SW480 (cell line): Measurements from ENCODE around the gene LETMD1.
"Not testable (repeated sequence)": the region's sequence is repeated elsewhere in the genome, so short reads cannot be mapped to it uniquely, and the experiment has no call there.

ENCODE experiments used
- DNase-seq: peaks from one replicate; pipeline ENCODE4 v3.0.0-alpha.2; 2016; ENCODE audit warnings: low spot score

LETMD1 gene

GRCh38 chr12:51077930-51078329 is 29.8 kb downstream of the LETMD1 start:
- DNase-seq = no peak

DNA sequence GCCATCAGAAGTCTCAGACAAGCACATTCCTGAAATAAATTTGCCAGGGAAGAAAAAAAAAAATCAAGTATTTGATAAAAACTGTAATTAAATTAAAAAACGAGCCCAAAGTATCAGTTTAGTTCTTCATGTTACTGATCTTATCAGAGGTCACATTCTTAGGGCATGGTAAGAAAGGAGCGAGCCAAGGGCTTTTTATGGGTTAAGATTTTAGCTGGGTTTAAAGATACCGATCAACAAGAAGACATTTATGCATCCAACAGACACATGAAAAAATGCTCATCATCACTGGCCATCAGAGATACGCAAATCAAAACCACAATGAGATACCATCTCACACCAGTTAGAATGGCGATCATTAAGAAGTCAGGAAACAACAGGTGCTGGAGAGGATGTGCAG is 30.2 kb downstream of the LETMD1 start:
- not testable (repeated sequence) for DNase-seq

GRCh38 chr12:51078866-51079265 is 30.7 kb downstream of the LETMD1 start:
- not testable (repeated sequence) for DNase-seq

- no peak for DNase-seq
Observed at GRCh38 chr12:51080136-51080535, 32.0 kb downstream of the LETMD1 start.

DNA sequence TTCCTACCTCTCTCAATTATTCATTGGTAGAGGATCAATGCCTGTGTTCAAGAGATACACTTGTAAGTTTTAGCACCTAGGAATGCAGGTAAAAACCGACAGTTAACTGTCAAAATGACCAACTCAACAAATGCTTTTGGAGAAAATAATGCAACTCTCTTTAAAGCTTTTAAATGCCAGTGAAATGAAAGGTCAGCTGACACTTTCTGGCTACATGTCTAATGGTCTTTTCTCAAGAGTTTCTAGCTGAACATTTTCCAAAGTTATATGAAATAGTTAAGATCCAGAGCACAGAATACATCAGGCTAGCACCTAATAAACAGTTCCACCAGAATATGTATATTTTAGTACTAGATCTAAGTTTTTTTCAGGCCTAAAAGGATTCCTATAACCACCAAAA is 33.3 kb downstream of the LETMD1 start:
- no peak for DNase-seq

GRCh38 chr12:51082561-51083125 is 34.5 kb downstream of the LETMD1 start:
- DNase-seq = peak; percentile 48

DNA sequence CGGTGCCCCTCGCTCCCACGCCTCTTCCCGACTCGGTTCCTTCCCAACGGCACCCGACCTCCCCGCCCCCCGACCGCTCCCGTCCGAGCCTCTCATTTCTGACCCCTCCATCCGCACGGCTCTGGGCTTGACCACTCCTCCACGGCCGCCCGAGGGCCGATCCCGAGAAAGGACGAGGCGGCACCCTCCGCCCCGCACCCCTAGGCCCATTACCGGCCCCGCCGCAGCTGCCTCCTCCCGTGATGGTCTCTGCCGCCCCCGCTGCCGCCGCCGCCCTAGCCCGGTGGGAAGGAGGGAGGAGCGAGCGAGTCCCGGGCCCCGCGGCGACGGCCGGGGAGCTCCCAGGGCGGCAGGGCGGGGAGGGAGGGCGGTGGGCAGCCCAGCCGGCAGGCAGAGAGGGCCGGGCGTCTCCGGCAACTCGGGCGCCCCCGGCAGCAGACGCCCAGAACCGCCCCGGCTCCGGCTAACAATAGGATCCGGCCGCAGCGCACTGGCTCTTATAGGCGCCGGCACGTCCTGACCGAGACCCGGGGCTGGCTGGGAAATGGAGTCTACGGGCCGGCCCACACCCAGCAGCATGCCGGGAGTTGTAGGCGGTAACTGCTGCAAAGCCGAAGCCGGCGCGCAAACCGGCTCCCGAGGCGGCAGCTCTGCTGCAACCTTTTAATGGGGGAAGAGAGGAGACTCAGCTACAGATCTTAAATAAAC is 35.2 kb downstream of the LETMD1 start, which contains the start of gene CSRNP2:
Gene CSRNP2, minus strand, starts transcription at position 471 of the 708 bp plus-strand sequence. CDS start 7,035 bp downstream, outside the sequence.
- DNase-seq = peak; percentile 96

- DNase-seq = no peak
Observed at GRCh38 chr12:51085757-51086156, 37.6 kb downstream of the LETMD1 start.

DNA sequence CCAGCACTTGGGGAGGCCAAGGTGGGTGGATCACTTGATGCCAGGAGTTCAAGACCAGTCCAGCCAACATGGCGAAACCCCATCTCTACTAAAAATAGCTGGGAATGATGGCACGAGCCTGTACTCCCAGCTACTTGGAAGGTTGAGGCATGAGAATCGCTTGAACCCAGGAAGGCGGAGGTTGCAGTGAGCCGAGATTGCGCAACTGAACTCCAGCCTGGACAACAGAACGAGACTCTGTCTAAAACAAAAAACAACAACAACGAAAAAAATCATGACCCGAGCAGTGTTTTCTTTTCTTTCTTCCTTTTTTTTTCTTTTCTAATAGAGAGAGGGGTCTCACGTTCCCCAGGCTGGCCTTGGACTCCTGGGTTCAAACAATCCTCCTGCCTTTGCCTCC is 38.8 kb downstream of the LETMD1 start:
- DNase-seq = no peak

DNA sequence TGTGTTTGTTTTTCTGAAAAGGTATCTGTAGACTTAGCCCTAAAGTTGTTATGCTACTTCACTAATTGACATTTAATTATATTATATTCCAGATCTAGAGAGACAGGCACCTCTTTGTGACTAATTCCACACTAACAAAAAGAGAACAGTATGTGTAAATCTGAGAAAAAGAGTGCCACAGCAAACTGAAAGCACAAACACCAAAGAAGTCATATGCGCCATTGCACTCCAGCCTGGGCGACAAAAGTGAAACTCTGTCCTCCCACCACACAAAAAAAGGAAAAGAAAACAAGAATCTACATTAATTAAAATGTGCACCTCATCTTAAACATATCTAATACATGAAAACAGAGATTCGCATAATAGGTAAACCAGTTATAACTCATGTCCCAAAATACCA is 39.7 kb downstream of the LETMD1 start:
- no peak for DNase-seq

DNA sequence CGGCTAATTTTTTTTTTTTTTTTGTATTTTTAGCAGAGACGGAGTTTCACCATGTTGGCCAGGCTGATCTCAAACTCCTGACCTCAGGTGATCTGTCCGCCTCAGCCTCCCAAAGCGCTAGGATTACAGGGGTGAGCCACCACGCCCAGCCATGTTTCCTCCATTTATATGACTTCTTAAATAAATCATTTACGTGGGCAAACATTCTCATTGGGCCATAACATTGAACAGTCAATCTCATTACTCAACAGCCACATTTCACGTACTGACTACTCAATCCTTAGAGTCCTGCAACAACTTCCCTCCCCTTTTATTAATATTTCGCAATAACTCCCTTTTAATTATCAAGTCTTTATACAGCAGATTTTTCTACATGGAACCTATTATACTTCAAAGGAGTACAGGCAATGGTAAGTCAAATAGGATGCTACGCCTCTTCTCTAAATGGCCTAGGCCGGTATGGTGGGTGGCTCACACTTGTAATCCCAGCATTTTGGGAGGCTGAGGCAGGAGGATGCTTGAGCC is 42.6 kb downstream of the LETMD1 start:
- no peak for DNase-seq

DNA sequence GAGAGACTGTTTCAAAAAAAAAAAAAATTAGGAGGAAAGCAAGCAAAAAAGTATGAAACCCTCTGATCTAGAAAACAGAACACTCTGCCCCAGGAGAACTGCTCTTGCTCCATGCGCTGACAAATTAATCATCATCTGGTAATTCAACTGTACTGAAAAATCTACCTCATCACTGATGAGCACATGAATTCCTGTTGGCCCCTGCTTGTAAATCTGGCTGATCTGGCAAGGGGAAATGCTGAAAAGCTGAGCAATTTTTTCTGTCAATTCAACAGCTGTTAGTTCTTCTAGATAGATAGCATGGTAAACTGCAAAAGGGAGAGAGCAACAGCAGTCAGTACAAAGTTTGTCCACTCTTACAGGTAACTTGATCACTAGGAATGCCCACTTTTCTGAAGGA is 50.5 kb downstream of the LETMD1 start:
- no peak for DNase-seq

- no peak for DNase-seq
Observed at GRCh38 chr12:51103977-51104376, 55.9 kb downstream of the LETMD1 start.

GRCh38 chr12:51108136-51108535 is 60.0 kb downstream of the LETMD1 start:
- DNase-seq = no peak
